HepG2 (cell line): Measurements from ENCODE around the gene CXorf65. TPM values are rescaled to one million over a fixed set of nuclear protein-coding genes. Genes with fewer than 3 reads are reported as not detected.

ENCODE experiments used
- ATAC-seq: fragments of 200-7000 bp; cut with Tn5 transposase; 3 replicates; pipeline ENCODE4 v1.9.1; 2020; ENCODE audit warnings: mild to moderate bottlenecking, moderate library complexity
- BruUV-seq: library from RNA; stranded (reverse); fragments of 400-500 nt; replicated peaks from 2 replicates; lab custom pipeline; 2021; lab: Mats Ljungman, UMichigan
- CTCF ChIA-PET: fragments of 300-600 bp; formaldehyde crosslinking; extraction: SDS; loops from one replicate; lab custom pipeline; 2021; ENCODE audit warnings: low total read pairs, inconsistent platforms, low intra/inter-chr PET ratio; lab: Yijun Ruan, JAX
- POLR2A ChIA-PET: fragments of 350-600 bp; sonication (Branson Sonifier 250); formaldehyde crosslinking; loops from one replicate; lab custom pipeline; 2020; ENCODE audit warnings: antibody characterized with exemption, inconsistent platforms; lab: Yijun Ruan, JAX
- DNase-seq: peaks from one replicate; pipeline ENCODE4 v3.0.0-alpha.2; 2015; ENCODE audit warnings: low spot score
- FAIRE-seq: peaks from 3 replicates; lab custom pipeline; 2011; peaks lifted over from hg19 to GRCh38; lab: Jason Lieb, UNC
- H2AFZ ChIP-seq: one replicate; pipeline ENCODE4 v1.6.1; 2011; ENCODE audit warnings: low read length, inconsistent platforms
- H3K27ac ChIP-seq: fragments of 300-600 bp; 3 replicates; pipeline ENCODE4 v1.8.0; 2011; ENCODE audit warnings: mixed run types, mild to moderate bottlenecking, mixed read lengths, low read length, inconsistent platforms; ENCODE audit not compliant: insufficient read depth; ENCODE audit errors: extremely low read length
- H3K27me3 ChIP-seq, 2 experiments: fragments of 200-600 bp in 1 of 2; 2 replicates in 1 of 2; 3 replicates in 1 of 2; pipeline versions ENCODE4 v1.6.0 to v1.8.0; 2011; ENCODE audit warnings: low read length in 2 of 2, mild to moderate bottlenecking in 2 of 2, moderate library complexity in 2 of 2, inconsistent platforms in 1 of 2; ENCODE audit not compliant: insufficient read depth in 2 of 2, control insufficient read depth in 1 of 2
- H3K36me3 ChIP-seq, 2 experiments: fragments of 200-600 bp in 1 of 2; replicated peaks in 1 of 2; 2 replicates in 1 of 2; 3 replicates in 1 of 2; pipeline versions ENCODE4 v1.5.1 to v1.8.0; 2011; ENCODE audit warnings: low read length in 2 of 2, inconsistent platforms in 1 of 2; ENCODE audit not compliant: insufficient read depth in 2 of 2, control insufficient read depth in 1 of 2
- H3K4me1 ChIP-seq: 2 replicates; pipeline ENCODE4 v1.5.1; 2012; ENCODE audit warnings: low read length, inconsistent platforms; ENCODE audit not compliant: insufficient read depth
- H3K4me2 ChIP-seq: 2 replicates; pipeline ENCODE4 v1.6.0; 2011; ENCODE audit warnings: low read depth, low read length, inconsistent platforms
- H3K4me3 ChIP-seq, 3 experiments: fragments of 200-600 bp in 1 of 3; sonication (generic), shearing (Covaris generic) in 1 of 3; replicated peaks in 1 of 3; 2 replicates each; pipeline ENCODE4 v1.5.1; 2011 to 2016; ENCODE audit warnings: low read length in 3 of 3, inconsistent platforms in 2 of 3, low read depth in 2 of 3, mild to moderate bottlenecking in 2 of 3, control low read depth in 1 of 3, mixed read lengths in 1 of 3; ENCODE audit not compliant: insufficient read depth in 1 of 3
- H3K79me2 ChIP-seq: one replicate; pipeline ENCODE4 v1.6.1; 2011; ENCODE audit warnings: low read length, inconsistent platforms; ENCODE audit not compliant: insufficient read depth
- H3K9ac ChIP-seq: 2 replicates; pipeline ENCODE4 v1.6.0; 2011; ENCODE audit warnings: mild to moderate bottlenecking, low read depth, low read length, inconsistent platforms; ENCODE audit not compliant: insufficient read depth
- H3K9me3 ChIP-seq: 2 replicates; pipeline ENCODE4 v1.5.1; 2012; ENCODE audit warnings: mild to moderate bottlenecking, low read length
- H4K20me1 ChIP-seq: 2 replicates; pipeline ENCODE4 v1.6.0; 2011; ENCODE audit warnings: inconsistent platforms, mild to moderate bottlenecking, low read length, moderate library complexity; ENCODE audit not compliant: insufficient read depth
- CC2D1A ChIP-seq: sonication (generic); formaldehyde crosslinking; IDR thresholded peaks from 2 replicates; pipeline ENCODE4 v1.8.1; 2023; ENCODE audit warnings: mild to moderate bottlenecking, missing genetic modification reagents
- CEBPB ChIP-seq: IDR thresholded peaks from 2 replicates; pipeline ENCODE4 v1.6.1; 2011; ENCODE audit warnings: low read depth, low read length, improper control_type of control experiment, borderline replicate concordance
- EEA1 ChIP-seq: sonication (generic); formaldehyde crosslinking; IDR thresholded peaks from 2 replicates; pipeline ENCODE4 v1.5.1; 2020; ENCODE audit warnings: mild to moderate bottlenecking, missing genetic modification reagents, borderline replicate concordance
- MAFG ChIP-seq: sonication (generic); formaldehyde crosslinking; IDR thresholded peaks from 2 replicates; pipeline ENCODE4 v1.5.1; 2020; ENCODE audit warnings: mild to moderate bottlenecking, missing genetic modification reagents
- SAFB2 ChIP-seq: sonication (generic); formaldehyde crosslinking; IDR thresholded peaks from 2 replicates; pipeline ENCODE4 v1.5.1; 2020; ENCODE audit warnings: missing genetic modification reagents, low read depth, mild to moderate bottlenecking, borderline replicate concordance
- SRSF4 ChIP-seq: fragments of 200-400 bp; formaldehyde crosslinking; IDR thresholded peaks from one replicate; pipeline ENCODE4 v1.6.1; 2018; ENCODE audit warnings: mild to moderate bottlenecking, low read depth, low read length, moderate library complexity; ENCODE audit not compliant: poor library complexity, severe bottlenecking
- ZBTB4 ChIP-seq: sonication (generic); formaldehyde crosslinking; IDR thresholded peaks from 2 replicates; pipeline ENCODE4 v1.4.0; 2020; ENCODE audit warnings: missing genetic modification reagents, mild to moderate bottlenecking, borderline replicate concordance
- ZNF12 ChIP-seq: sonication (generic); formaldehyde crosslinking; IDR thresholded peaks from 2 replicates; pipeline ENCODE4 v1.5.0; 2020; ENCODE audit warnings: missing genetic modification reagents
- ZNF180 ChIP-seq: sonication (generic); formaldehyde crosslinking; IDR thresholded peaks from 2 replicates; pipeline ENCODE4 v1.4.0; 2020; ENCODE audit warnings: low read depth, missing genetic modification reagents, borderline replicate concordance
- ZNF34 ChIP-seq: sonication (generic); formaldehyde crosslinking; IDR thresholded peaks from 2 replicates; pipeline ENCODE4 v1.4.0; 2020; ENCODE audit warnings: mild to moderate bottlenecking, missing genetic modification reagents, borderline replicate concordance
- ZNF468 ChIP-seq: sonication (generic); formaldehyde crosslinking; IDR thresholded peaks from 2 replicates; pipeline ENCODE4 v1.8.0; 2022; ENCODE audit warnings: mild to moderate bottlenecking, moderate library complexity, missing genetic modification reagents
- ZNF816 ChIP-seq: sonication (generic); formaldehyde crosslinking; IDR thresholded peaks from 2 replicates; pipeline ENCODE4 v1.8.0; 2022; ENCODE audit warnings: missing genetic modification reagents, mild to moderate bottlenecking, borderline replicate concordance
- WGBS: methylation state at CpG from one replicate; pipeline ENCODE4 v1.1.6; 2017; ENCODE audit warnings: low lambda C conversion rate; 5-methylcytosine and 5-hydroxymethylcytosine counted together
- in situ Hi-C: cut with HindIII; loops from 2 replicates; pipeline ENCODE4 v1.10.0; 2017; ENCODE audit warnings: low pct_unique_long_range_greater_than_20kb; ENCODE audit not compliant: extremely low pct_ligation_motif_present
- intact Hi-C: fragments of 100-400 bp; cut with micrococcal nuclease; formaldehyde crosslinking; loops from one replicate; pipeline ENCODE4 v1.10.0; 2022; ENCODE audit not compliant: unreplicated experiment
- polyA plus RNA-seq, 8 experiments: library from polyadenylated mRNA; depleted of rRNA in 3 of 8; stranded (reverse) in 7 of 8; unstranded in 1 of 8; fragments of >200 nt; fragmentation: Illumina TruSeq in 4 of 8; extraction: Trizol in 4 of 8; gene quantifications; 2 replicates each; pipeline versions ENCODE4 v1.2.1 to v1.2.3, GENCODE V29; 2011 to 2016; ENCODE audit warnings: low read depth in 4 of 8, missing spikeins in 1 of 8, mixed read lengths in 1 of 8; ENCODE audit not compliant: insufficient read depth in 1 of 8
- total RNA-seq, 5 experiments: library from RNA; depleted of rRNA; stranded (reverse); fragments of >200 nt; fragmentation: Illumina TruSeq; extraction: Trizol; gene quantifications; 2 replicates each; pipeline ENCODE4 v1.2.3, GENCODE V29; 2016; ENCODE audit warnings: low read depth in 1 of 5

The CXorf65 gene
- total and polyA plus RNA-seq, 2 of the 13 experiments (the other 11 are each of a cell fraction or from before 2014, with no cell fraction given), result not detected

GRCh38 chrX:71154196-71154595 is 47.7 kb upstream of the CXorf65 start:
- no peak for ATAC-seq

More at GRCh38 chrX:71154196-71154595, 47.7 kb upstream of the CXorf65 start:
- Histone ChIP-seq H3K4me3 (no peak overlapping the region), H3K27me3 (no peaks in the 10 kb centered on the region; a peak in 2 of 5 replicates), H3K4me2 (no peak overlapping the region), H2AFZ (no peak overlapping the region), H3K9me3 (no peaks in the 10 kb centered on the region), H3K27ac (no peak overlapping the region), H4K20me1 (no peaks in the 10 kb centered on the region), H3K79me2 (no peaks in the 10 kb centered on the region), H3K36me3 (no peaks in the 10 kb centered on the region), H3K9ac (no peak overlapping the region), H3K4me1 (0 out of 2 replicates have a peak, but pooled peaks cover 6% of the 10 kb centered on the region)
- no CpG with 5 or more reads among the region's 7 CpGs for WGBS
- DNase-seq (no peak), FAIRE-seq (no peak)
- in situ Hi-C loops (no loop called here), intact Hi-C loops (loop anchor here (5.0 kb wide), 1 partner anchor 478 kb away; no protein-coding TSS in a partner anchor)
- TF ChIP-seq ZNF816 (no peak), ZNF34 (CRISPR knock-in tag) (no peak), ZNF12 (CRISPR knock-in tag) (no peak), SAFB2 (CRISPR knock-in tag) (no peak), SRSF4 (no peak), ZBTB4 (CRISPR knock-in tag) (no peak), MAFG (CRISPR knock-in tag) (no peak), ZNF180 (CRISPR knock-in tag) (no peak), ZNF468 (CRISPR knock-in tag) (no peak), CC2D1A (CRISPR knock-in tag) (no peak), EEA1 (CRISPR knock-in tag) (no peak), CEBPB (no peak)
- no TSS peak for BruUV-seq
- ChIA-PET CTCF (no interaction called here), POLR2A (no interaction called here)
